Stimulated activated CD4-positive, alpha-beta T cell treated with anti-CD3 and anti-CD28 coated beads, Interleukin-15, amount 100 ng/mL, for 48 hours (primary cell): ENCODE measurements around the gene TENT5C.
A peak's percentile ranks its signal among the peaks of the same experiment; 100 is the strongest.
"Not testable (repeated sequence)": the region's sequence is repeated elsewhere in the genome, so short reads cannot be mapped to it uniquely, and the experiment has no call there.

ENCODE experiments used
- DNase-seq, 2 donors: peaks; one replicate each; pipeline ENCODE4 v3.0.0-alpha.2; 2020; ENCODE audit warnings: low read depth in 2 of 2

TENT5C gene

GRCh38 chr1:117605774-117606648 is at the start of gene TENT5C:
Gene TENT5C (plus strand): TSS chr1:117606048. CDS start chr1:117622869, 16,821 bp downstream.
- peak; percentile 94 to 97 for DNase-seq

- no peak for DNase-seq
Observed at GRCh38 chr1:117556341-117556740, 49.5 kb upstream of the TENT5C start.

DNA sequence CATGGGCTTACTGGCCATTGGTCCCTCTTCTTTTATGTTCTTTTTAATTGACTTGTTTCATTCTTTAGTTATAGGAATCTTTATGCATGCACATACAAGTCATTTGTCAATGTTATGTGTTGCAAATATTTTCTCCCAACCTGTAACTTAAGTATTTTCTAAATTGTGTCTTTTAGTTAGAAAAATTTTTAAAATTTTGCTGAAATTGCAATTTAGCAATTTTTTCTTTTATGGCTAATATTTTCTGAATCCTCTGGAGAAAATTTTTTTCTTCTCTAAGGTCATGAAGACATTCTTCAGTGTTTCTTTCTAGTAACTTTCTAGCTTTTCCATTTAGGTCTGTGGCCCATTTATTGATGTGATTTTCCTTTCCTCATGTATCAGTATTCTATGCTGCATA is 48.9 kb upstream of the TENT5C start:
- DNase-seq = no peak

- DNase-seq = not testable (repeated sequence)
Observed at GRCh38 chr1:117558451-117558850, 47.4 kb upstream of the TENT5C start.

GRCh38 chr1:117559139-117559538 is 46.7 kb upstream of the TENT5C start:
- DNase-seq = no peak

DNA sequence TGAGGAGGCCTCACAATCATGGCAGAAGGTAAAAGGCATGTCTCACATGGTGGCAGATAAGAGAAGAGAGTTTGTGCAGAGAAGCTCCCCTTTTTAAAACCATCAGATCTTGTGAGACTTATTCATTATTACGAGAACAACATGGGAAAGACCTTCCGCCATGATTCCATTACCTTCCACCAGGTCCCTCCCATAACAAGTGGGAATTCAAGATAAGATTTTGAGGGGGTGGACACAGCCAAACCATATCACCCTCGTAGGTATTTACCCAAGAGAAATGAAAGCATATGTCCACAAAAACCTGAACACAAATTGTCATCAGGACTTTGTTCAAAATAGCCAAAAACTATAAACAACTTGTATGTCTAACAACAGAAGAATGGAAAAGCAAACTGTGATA is 45.9 kb upstream of the TENT5C start:
- DNase-seq = no peak

DNA sequence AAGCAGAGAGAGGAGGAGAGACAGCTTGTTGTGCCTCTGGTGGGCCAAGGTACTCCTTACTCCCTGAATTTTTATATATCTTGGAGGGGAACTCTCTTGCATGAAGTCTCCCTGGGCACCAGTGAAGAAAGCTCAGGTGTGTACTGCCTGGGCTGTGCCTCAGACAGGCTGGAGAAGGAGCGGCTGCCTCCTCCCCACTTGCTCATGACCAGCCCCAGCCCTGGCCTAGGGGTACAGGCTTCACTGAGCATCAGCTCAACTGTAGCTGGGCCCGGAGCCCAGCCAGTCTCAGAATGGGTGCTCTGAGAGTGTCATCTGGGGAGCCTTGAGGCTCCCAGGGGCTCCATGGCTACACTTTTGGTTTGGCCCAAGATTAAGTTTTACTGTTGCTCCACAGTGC is 44.8 kb upstream of the TENT5C start:
- no peak for DNase-seq

GRCh38 chr1:117561551-117561950 is 44.3 kb upstream of the TENT5C start:
- DNase-seq = no peak

GRCh38 chr1:117562581-117563491 is 43.0 kb upstream of the TENT5C start:
- no peak for DNase-seq

- no peak for DNase-seq
Observed at GRCh38 chr1:117563492-117563875, 42.4 kb upstream of the TENT5C start.

DNA sequence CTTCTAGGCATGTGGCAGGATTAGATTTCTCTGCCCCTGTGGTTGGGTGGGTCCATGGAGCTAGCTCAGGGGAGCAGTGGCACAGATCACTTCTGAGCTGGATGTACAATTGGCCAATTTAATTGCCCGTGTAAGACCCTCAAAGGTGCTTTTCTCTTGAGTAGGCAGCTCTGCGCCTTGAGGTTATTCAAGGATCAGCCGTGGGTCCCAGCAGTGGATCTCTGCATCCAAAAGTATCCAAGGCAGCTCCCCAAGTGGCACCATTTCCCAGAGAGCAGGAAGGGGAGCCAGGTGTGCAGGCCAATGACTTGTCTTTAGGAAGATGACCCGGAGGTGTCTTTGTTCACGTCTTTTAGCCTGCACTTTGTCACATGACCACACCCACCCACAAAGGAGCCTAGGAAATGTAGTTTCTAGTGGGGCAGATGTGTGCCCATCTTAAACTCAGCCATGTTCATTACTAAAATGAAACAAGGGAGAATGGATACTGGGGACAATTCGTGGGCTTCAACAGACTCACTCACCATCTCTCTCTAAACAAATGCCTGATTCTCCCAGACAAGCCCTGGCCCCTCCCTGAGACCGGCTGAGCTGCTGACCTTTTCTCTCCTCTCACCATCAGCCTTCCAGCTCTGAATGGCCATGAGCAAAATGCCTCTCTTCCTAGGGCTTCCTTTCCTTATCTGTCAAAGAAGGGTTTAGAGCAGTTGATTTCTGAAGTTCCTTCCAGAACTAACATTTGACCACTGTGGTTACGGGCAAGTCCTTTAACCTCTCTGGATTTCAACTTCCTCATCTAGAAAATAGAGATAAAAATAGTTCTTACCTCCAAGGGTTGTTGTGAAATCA is 41.4 kb upstream of the TENT5C start:
- DNase-seq = no peak

- no peak for DNase-seq
Observed at GRCh38 chr1:117565076-117565556, 40.7 kb upstream of the TENT5C start.

DNA sequence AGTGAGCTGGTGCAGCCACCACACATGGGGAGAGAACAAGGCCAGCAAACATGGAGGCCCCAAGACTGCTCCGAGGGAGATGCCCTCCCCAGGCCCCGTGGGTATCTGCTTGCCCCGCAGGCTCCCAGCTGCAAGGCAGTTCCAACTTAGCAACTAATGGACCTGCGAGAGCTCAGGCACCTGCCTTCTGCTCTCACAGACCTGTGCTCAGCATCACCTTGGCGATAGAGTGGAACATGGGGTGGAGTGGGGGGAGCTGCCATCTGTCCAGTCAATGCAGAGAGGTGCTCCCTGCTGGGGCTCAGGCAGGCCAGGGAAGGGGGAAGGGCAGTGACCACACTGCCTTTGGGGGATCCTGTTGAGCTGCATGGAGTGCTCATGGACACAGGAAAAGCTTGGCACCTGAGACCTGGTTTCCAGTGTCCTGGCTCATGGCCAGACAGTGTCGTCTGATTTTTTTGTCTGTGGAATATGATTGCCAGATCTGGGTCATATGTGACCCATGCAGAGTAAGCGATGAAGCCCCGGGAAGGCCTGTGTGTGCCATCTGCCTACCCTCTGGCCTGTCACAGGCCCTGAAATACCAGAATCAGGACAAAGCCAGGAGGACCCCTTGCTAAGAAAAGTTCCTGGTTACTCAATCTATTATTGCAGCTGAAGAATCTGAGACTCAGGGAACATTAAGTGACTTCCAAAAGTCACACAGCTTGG is 39.9 kb upstream of the TENT5C start:
- no peak for DNase-seq

DNA sequence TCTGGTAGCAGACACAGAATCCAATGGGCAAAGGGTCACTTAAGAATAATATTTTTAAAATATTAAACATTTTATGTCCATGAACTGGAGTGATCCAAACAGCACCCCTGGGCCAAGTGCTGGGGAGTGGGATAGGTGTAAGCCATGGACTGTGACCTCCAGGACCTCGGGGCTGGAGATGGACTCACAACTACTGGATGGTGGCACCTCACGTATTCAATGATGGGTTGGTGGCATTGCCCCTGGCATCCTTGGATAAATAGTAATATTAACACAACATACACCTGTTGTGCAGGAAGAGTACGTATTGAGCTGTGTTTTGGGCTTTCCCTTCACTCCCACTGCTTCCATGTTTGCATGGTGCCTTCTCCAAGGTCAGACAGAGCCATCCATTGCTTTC is 39.3 kb upstream of the TENT5C start:
- DNase-seq = no peak

DNA sequence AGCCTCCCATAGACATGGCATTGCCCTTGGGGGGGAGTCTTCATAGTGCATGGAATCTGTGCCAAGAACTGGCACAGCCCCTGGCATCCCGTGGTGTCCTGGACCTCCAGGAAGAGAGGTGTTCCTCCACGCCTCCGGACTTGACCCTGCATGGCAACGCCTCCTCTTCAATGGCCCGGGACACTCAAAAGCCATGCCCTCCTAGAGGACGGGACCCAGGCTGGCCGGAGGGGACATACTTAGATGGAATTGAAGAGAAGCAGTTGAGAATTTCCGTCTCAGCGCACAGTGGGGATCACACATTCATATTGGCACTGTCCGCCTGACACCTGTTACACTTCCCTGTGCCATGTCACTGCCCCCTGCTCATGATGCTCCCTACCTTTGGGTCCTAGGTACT is 38.4 kb upstream of the TENT5C start:
- DNase-seq = no peak

DNA sequence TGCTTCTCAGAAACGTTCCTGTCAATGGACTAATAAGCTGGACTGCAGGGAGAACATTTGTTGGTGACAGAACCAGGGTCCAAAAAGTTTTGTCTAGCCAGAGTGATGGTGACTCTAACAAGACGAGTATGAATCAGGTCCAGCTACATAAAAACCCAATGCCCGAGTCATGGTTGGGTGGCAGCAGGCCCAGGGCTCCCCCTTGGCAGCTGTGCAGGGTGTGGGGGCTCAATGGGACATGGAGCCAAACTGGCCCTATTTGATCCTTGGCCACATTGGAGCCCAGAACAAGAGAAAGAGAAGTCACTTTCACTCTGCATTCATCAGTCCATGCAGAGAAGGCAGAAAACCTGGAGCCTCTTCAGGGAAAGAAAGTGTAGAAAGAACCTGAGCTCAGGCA is 37.9 kb upstream of the TENT5C start:
- DNase-seq = no peak

GRCh38 chr1:117568999-117569398 is 36.8 kb upstream of the TENT5C start:
- DNase-seq = no peak

DNA sequence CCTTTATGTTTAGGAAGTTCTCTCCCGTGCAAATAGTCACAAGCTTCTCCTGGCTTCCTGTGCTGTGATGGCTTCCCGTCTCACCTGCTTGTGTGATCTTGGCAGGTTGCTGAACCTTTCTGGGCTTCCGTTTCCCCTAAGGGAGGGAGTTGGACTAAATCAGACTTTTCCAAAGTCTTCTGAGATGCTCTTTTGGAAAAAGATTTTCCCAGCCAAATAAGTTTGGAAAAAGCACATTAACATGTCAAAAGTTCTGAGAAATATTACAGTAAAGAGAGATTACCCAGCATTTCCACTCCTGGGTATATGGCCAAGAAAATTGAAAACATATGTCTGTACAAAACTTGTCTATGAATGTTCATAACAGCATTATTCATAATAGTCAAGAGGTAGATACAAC is 36.0 kb upstream of the TENT5C start:
- DNase-seq = no peak

DNA sequence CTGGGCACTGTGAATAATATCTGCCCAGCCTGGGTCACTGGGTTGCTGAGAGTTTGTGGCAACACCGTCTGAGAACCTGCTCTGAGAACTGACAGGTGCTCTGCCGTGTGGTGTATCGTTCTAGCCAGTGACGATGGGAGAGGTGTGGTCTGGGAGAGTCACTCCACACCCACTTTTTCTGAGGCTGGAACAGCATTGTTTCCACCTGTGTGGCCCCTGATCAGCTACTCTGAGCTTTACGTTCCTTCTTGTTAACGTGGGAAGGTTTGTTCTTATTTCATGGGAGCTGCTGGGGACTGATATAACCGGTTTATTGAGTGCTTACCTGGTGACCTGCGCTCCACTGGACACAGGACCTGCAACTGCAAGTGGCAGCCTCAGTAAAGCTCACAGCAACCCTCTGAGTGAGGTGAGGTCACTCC is 34.8 kb upstream of the TENT5C start:
- no peak for DNase-seq

DNA sequence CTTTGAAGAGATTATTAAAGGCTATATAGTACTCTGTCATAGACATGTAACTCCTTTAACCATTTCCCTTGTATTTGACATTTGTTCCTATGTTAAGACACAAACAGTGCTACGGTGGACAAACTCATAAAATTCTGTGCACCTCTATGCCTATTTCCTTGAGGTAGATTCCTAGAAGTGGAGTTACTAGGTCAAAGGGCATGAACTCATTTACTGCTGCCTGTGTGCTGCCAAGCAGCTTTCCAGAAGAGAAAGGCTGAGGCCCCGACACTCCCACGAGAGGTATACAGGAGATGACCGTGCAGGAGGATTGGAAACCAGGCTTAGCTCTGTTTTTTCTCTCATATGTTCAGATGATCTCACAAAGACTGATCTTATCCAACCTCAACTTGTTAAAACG is 34.4 kb upstream of the TENT5C start:
- DNase-seq = no peak

DNA sequence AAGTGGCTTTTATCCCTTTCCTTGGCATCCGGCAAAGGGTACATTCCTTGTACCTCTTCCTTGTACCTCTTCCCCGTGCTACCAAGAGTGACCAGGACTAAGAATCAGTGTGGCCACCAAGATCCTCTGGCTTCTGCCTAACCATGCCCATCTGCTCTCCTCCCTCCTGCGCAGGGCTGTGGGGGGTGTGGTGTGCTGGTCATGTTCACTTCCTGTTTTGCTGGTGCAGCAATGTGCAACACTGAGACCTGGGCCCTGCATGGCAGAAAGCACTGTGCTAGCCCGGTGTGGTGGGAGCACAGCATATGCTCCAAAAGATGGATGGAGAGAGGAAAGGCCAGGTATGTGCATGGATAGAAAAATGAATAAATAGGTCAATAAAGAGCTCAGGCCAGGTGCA is 33.3 kb upstream of the TENT5C start:
- DNase-seq = no peak
